Endodermal cell (in vitro differentiated cells): ENCODE data around the gene FERMT3. TPM values are rescaled to one million over a fixed set of nuclear protein-coding genes. Genes with fewer than 3 reads are reported as not detected.

Source experiments
- DNase-seq: peaks from one replicate; pipeline ENCODE4 v3.0.0-alpha.2; 2017
- H3K27ac ChIP-seq: 2 replicates; pipeline ENCODE4 v1.5.1; 2013; ENCODE audit warnings: mild to moderate bottlenecking, low read depth, low read length, moderate library complexity
- H3K27me3 ChIP-seq: 2 replicates; pipeline ENCODE4 v1.6.1; 2013; ENCODE audit warnings: mild to moderate bottlenecking, low read length, moderate library complexity; ENCODE audit not compliant: insufficient read depth, control insufficient read depth, poor library complexity, severe bottlenecking
- H3K36me3 ChIP-seq: 2 replicates; pipeline ENCODE4 v1.7.0; 2013; ENCODE audit warnings: mild to moderate bottlenecking, low read length, moderate library complexity; ENCODE audit not compliant: control insufficient read depth, insufficient read depth
- H3K4me1 ChIP-seq: one replicate; pipeline ENCODE4 v1.7.0; 2013; ENCODE audit warnings: low read length; ENCODE audit not compliant: control insufficient read depth, insufficient read depth
- H3K4me3 ChIP-seq: 2 replicates; pipeline ENCODE4 v1.5.1; 2013; ENCODE audit warnings: mild to moderate bottlenecking, low read length, moderate library complexity
- H3K9ac ChIP-seq: 2 replicates; pipeline ENCODE4 v1.6.1; 2013; ENCODE audit warnings: mild to moderate bottlenecking, low read length, moderate library complexity; ENCODE audit not compliant: poor library complexity, severe bottlenecking; ENCODE audit errors: extremely low read depth
- H3K9me3 ChIP-seq: 2 replicates; pipeline ENCODE4 v1.6.1; 2013; ENCODE audit warnings: mild to moderate bottlenecking, low read length, moderate library complexity; ENCODE audit not compliant: control insufficient read depth
- H3K27ac Mint-ChIP-seq: 2 replicates; pipeline ENCODE4 v1.8.0; 2020; ENCODE audit warnings: mixed read lengths
- H3K27me3 Mint-ChIP-seq: 2 replicates; pipeline ENCODE4 v1.8.0; 2021; ENCODE audit warnings: mild to moderate bottlenecking, mixed read lengths; ENCODE audit not compliant: insufficient read depth
- H3K36me3 Mint-ChIP-seq: 2 replicates; pipeline ENCODE4 v1.8.0; 2020; ENCODE audit warnings: low read depth, mixed read lengths
- H3K4me1 Mint-ChIP-seq: 2 replicates; pipeline ENCODE4 v1.8.0; 2020; ENCODE audit warnings: mixed read lengths
- H3K4me3 Mint-ChIP-seq: 2 replicates; pipeline ENCODE4 v1.8.0; 2020; ENCODE audit warnings: mild to moderate bottlenecking, moderate library complexity, mixed read lengths
- H3K9me3 Mint-ChIP-seq: 2 replicates; pipeline ENCODE4 v1.8.0; 2020; ENCODE audit warnings: mild to moderate bottlenecking, mixed read lengths
- WGBS, 2 experiments: methylation state at CpG; one replicate each; pipeline versions ENCODE4 v1.1.5 to v1.1.7; 2013; ENCODE audit warnings: missing lambda C conversion rate in 2 of 2, mixed read lengths in 1 of 2; ENCODE audit not compliant: insufficient coverage in 1 of 2, insufficient read length in 1 of 2; 5-methylcytosine and 5-hydroxymethylcytosine counted together
- total RNA-seq, 2 donors: library from RNA; stranded (reverse); fragmentation: NEBNext Ultra II Directional in 1 of 2; extraction: Animal tissue kit (Norgen Biotek cat#: 25700) in 1 of 2; gene quantifications; 2 replicates in 1 of 2; 3 replicates in 1 of 2; pipeline ENCODE4 v1.2.1, GENCODE V29; 2021
- TF ChIP-seq, protein P1 (sequence below): fragments of 200-600 bp; sonication (generic); conservative IDR thresholded peaks from 2 replicates; pipeline ENCODE4 v1.5.0; 2021; ENCODE audit warnings: antibody characterized with exemption, mild to moderate bottlenecking

Gene FERMT3
- total RNA-seq, 2 donors from 2014 or later: 4.2 to 5.3 TPM

DNA sequence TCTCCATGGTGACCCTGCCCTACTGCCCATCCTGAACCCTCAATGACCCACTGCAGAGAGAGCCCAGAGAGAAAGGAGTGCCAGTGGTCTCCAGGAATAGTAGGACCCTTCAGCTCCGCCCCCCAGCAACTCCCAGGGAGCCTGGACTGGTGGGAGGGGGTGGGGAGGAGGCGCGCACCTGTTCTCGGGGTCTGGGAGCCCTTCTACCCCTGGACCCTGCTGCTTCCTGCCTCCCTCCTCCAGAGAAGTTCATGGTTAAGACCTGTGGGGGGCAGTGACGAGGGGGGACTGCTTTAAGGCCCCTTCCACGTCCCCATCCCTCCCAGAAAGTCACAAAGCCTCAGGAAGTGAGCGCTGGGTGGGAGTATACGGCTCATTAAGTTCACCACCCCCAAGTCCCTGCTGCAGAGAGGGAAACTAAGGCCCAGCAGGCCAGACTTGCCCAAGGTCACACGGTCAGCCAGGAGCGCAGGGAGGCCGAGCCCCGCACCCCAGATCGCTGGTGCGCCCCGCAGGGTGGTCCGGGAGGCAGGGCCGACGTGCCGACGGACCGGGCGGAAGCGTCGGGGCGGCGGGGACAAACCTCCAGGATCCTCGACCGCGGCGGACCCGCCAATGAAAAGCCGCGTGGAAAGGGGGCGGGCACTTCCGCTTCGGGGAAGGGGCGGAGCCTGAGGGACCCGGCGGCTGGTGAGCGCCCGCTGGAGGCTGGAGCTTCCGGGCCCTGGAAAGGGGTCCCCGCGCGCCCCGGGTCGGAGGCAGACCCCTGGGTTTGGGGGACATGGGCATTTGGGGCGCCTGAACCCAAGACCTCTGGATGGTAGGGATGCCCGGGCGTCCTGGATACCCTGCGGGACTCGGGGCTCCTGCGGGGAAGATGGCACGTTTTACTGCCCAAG, 19.3 kb downstream of the FERMT3 start, which contains the start of the genes NUDT22 and TRPT1:
NUDT22 (plus strand) TSS at position 667 of the 899 bp plus-strand sequence. CDS start 379 bp downstream, outside the sequence.
TRPT1 (minus strand) TSS at position 579 of the 899 bp plus-strand sequence; CDS start at position 253, 326 bp downstream.
- WGBS, 2 experiments: 0% methylated on average over 27 to 53 of the region's 54 CpGs
- H3K27ac Mint-ChIP-seq: peak within 1 kb of the TSS; percentile 74
- H3K4me1 Mint-ChIP-seq: peaks cover 12% of the 10 kb centered on the region
- H3K9me3 Mint-ChIP-seq: no peaks in the 10 kb centered on the region
- Histone ChIP-seq H3K27ac (peak within 1 kb of the TSS; percentile 76), H3K9ac (peak within 1 kb of the TSS; percentile 57), H3K4me3 (peak within 1 kb of the TSS; percentile 92), H3K27me3 (no peaks in the 10 kb centered on the region), H3K9me3 (no peaks in the 10 kb centered on the region), H3K4me1 (peaks cover 4% of the 10 kb centered on the region), H3K36me3 (peaks cover 5% of the 10 kb centered on the region)
- H3K36me3 Mint-ChIP-seq: no peaks in the 10 kb centered on the region
- H3K4me3 Mint-ChIP-seq: peak within 1 kb of the TSS; percentile 74
- TF ChIP-seq, protein P1, sequence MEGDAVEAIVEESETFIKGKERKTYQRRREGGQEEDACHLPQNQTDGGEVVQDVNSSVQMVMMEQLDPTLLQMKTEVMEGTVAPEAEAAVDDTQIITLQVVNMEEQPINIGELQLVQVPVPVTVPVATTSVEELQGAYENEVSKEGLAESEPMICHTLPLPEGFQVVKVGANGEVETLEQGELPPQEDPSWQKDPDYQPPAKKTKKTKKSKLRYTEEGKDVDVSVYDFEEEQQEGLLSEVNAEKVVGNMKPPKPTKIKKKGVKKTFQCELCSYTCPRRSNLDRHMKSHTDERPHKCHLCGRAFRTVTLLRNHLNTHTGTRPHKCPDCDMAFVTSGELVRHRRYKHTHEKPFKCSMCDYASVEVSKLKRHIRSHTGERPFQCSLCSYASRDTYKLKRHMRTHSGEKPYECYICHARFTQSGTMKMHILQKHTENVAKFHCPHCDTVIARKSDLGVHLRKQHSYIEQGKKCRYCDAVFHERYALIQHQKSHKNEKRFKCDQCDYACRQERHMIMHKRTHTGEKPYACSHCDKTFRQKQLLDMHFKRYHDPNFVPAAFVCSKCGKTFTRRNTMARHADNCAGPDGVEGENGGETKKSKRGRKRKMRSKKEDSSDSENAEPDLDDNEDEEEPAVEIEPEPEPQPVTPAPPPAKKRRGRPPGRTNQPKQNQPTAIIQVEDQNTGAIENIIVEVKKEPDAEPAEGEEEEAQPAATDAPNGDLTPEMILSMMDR: peak; percentile 38
- DNase-seq: peak; percentile 97
- peaks cover under 1% of the 10 kb centered on the region for H3K27me3 Mint-ChIP-seq

DNA sequence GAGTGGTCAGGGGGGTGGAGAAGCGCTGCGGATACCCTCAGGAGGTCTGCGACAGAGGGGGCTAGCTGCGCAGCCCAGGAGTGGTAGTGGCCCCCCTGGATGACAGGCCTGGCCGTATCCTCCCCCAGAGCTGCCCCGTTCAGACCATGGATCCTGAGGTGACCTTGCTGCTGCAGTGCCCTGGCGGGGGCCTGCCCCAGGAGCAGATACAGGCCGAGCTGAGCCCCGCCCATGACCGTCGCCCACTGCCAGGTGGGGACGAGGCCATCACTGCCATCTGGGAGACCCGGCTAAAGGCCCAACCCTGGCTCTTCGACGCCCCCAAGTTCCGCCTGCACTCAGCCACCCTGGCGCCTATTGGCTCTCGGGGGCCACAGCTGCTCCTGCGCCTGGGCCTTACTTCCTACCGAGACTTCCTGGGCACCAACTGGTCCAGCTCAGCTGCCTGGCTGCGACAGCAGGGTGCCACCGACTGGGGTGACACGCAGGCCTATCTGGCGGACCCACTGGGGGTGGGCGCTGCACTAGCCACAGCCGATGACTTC, 20.1 kb downstream of the FERMT3 start:
- no peaks in the 10 kb centered on the region for H3K9me3 Mint-ChIP-seq
- Histone ChIP-seq H3K9ac (peak overlapping the region; percentile 57), H3K4me1 (peaks cover 4% of the 10 kb centered on the region), H3K36me3 (no peaks in the 10 kb centered on the region), H3K27ac (no peak overlapping the region), H3K27me3 (no peaks in the 10 kb centered on the region), H3K4me3 (peak overlapping the region; percentile 92), H3K9me3 (no peaks in the 10 kb centered on the region)
- H3K27me3 Mint-ChIP-seq: peaks cover 2% of the 10 kb centered on the region
- peak; percentile 76 for DNase-seq
- H3K36me3 Mint-ChIP-seq: no peaks in the 10 kb centered on the region
- peak overlapping the region; percentile 74 for H3K4me3 Mint-ChIP-seq
- TF ChIP-seq, protein P1: no peak
- peaks cover 13% of the 10 kb centered on the region for H3K4me1 Mint-ChIP-seq
- WGBS, 2 experiments: 15 to 39% methylated on average over 11 to 26 of the region's 26 CpGs
- H3K27ac Mint-ChIP-seq: no peak overlapping the region

DNA sequence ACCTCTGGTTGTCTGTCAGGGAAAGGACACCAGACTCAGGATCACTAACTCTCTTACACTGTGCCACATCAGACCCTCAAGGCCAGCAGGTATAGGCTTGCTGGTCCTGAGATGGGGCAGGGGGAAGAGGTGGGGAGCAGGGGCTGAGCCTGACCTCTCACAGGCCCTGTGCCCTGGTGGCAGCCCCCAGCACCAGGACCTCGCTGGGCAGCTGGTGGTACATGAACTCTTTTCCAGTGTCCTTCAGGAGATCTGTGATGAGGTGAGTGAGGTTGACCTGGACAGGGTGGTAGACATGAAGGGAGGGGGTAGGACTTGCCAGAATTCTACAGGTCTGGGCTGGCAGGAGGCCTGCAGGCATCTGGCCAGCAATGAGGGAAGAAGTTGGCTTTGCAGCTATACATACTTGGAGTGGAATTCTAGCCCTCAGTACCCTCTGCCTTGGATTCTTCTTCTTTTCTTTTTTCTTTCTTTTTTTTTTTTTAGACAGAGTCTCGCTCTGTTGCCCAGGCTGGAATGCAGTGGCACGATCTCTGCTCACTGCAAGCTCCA, 21.0 kb downstream of the FERMT3 start:
- 96% methylated on average over 3 of the region's 3 CpGs; no CpG with 5 or more reads in 1 of the 2 experiments for WGBS, 2 experiments
- no peaks in the 10 kb centered on the region for H3K9me3 Mint-ChIP-seq

More for the DNA sequence above, 21.0 kb downstream of the FERMT3 start:
- H3K4me3 Mint-ChIP-seq: peak overlapping the region; percentile 74
- H3K36me3 Mint-ChIP-seq: no peaks in the 10 kb centered on the region
- peaks cover 5% of the 10 kb centered on the region for H3K27me3 Mint-ChIP-seq
- H3K4me3 ChIP-seq: peak overlapping the region; percentile 92
- H3K27ac ChIP-seq: no peak overlapping the region
- TF ChIP-seq, protein P1: no peak
- H3K27ac Mint-ChIP-seq: no peak overlapping the region
- H3K9me3 ChIP-seq: no peaks in the 10 kb centered on the region
- no peak overlapping the region for H3K9ac ChIP-seq
- no peaks in the 10 kb centered on the region for H3K27me3 ChIP-seq
- H3K4me1 Mint-ChIP-seq: peaks cover 13% of the 10 kb centered on the region
- DNase-seq: no peak
- H3K36me3 ChIP-seq: no peaks in the 10 kb centered on the region
- H3K4me1 ChIP-seq: peaks cover 4% of the 10 kb centered on the region
